Measurements from ENCODE around the gene CTCF. TPM values are rescaled to one million over a fixed set of nuclear protein-coding genes. Genes with fewer than 3 reads are reported as not detected.
A peak's percentile ranks its signal among the peaks of the same experiment; 100 is the strongest.

CTCF gene
- total RNA-seq, 2 donors from 2014 or later, result 61.3 to 74.6 TPM

DNA sequence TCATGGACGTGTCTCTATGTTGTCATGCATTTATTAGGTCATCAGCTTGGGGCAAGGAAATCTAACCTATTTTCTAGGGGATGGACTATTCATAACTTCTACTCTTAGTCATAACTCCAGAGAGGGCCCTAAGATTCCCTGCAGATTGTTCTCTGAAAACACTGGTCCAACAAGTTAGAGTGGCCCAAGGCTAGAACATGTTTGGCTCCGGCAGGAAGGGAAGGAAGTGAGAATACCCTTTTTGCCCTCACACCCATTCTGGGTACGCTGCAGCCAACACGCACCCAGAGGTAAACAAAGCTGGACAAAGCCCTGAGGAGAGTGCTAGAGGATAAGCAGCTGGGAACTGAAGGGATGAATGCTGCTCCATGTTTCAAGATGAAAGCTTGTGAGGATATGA is 114.2 kb downstream of the CTCF start:
- DNase-seq, result no peak
- Histone ChIP-seq H3K4me1 (ENCODE audit: control insufficient read depth, insufficient read depth, low read length) (no peaks in the 10 kb centered on the region), H3K9ac (ENCODE audit: extremely low read depth, low read length, poor library complexity, severe bottlenecking) (no peak overlapping the region), H3K4me3 (ENCODE audit: low read length) (no peak overlapping the region), H3K27ac (ENCODE audit: low read depth, low read length) (no peak overlapping the region), H3K9me3 (ENCODE audit: control insufficient read depth, low read length) (no peaks in the 10 kb centered on the region), H3K27me3 (ENCODE audit: control insufficient read depth, insufficient read depth, low read length, poor library complexity, severe bottlenecking) (no peaks in the 10 kb centered on the region), H3K36me3 (ENCODE audit: control insufficient read depth, insufficient read depth, low read length) (peaks cover 3% of the 10 kb centered on the region)
- Mint-ChIP-seq H3K27me3 (ENCODE audit: insufficient read depth) (no peaks in the 10 kb centered on the region), H3K4me1 (no peaks in the 10 kb centered on the region), H3K4me3 (no peak overlapping the region), H3K36me3 (ENCODE audit: low read depth) (peaks cover 12% of the 10 kb centered on the region), H3K9me3 (no peaks in the 10 kb centered on the region), H3K27ac (no peak overlapping the region)
- TF ChIP-seq, protein P1, sequence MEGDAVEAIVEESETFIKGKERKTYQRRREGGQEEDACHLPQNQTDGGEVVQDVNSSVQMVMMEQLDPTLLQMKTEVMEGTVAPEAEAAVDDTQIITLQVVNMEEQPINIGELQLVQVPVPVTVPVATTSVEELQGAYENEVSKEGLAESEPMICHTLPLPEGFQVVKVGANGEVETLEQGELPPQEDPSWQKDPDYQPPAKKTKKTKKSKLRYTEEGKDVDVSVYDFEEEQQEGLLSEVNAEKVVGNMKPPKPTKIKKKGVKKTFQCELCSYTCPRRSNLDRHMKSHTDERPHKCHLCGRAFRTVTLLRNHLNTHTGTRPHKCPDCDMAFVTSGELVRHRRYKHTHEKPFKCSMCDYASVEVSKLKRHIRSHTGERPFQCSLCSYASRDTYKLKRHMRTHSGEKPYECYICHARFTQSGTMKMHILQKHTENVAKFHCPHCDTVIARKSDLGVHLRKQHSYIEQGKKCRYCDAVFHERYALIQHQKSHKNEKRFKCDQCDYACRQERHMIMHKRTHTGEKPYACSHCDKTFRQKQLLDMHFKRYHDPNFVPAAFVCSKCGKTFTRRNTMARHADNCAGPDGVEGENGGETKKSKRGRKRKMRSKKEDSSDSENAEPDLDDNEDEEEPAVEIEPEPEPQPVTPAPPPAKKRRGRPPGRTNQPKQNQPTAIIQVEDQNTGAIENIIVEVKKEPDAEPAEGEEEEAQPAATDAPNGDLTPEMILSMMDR (conservative IDR thresholded peaks at IDR 0.05), result no peak
- 95 to 100% methylated on average over 1 to 4 of the region's 4 CpGs for WGBS, 2 experiments (ENCODE audit: insufficient coverage in 1 of 2, insufficient read length in 1 of 2)

- 91 to 95% methylated on average over 6 to 8 of the region's 8 CpGs for WGBS, 2 experiments (ENCODE audit: insufficient coverage in 1 of 2, insufficient read length in 1 of 2)
- peaks cover 12% of the 10 kb centered on the region for H3K36me3 Mint-ChIP-seq (ENCODE audit: low read depth)
- Histone ChIP-seq H3K4me1 (ENCODE audit: control insufficient read depth, insufficient read depth, low read length) (no peaks in the 10 kb centered on the region), H3K9ac (ENCODE audit: extremely low read depth, low read length, poor library complexity, severe bottlenecking) (no peak overlapping the region), H3K9me3 (ENCODE audit: control insufficient read depth, low read length) (no peaks in the 10 kb centered on the region), H3K27ac (ENCODE audit: low read depth, low read length) (no peak overlapping the region), H3K36me3 (ENCODE audit: control insufficient read depth, insufficient read depth, low read length) (peaks cover 3% of the 10 kb centered on the region), H3K27me3 (ENCODE audit: control insufficient read depth, insufficient read depth, low read length, poor library complexity, severe bottlenecking) (no peaks in the 10 kb centered on the region), H3K4me3 (ENCODE audit: low read length) (no peak overlapping the region)
- TF ChIP-seq, protein P1 (conservative IDR thresholded peaks at IDR 0.05), result no peak
- H3K9me3 Mint-ChIP-seq, result no peaks in the 10 kb centered on the region
- H3K27me3 Mint-ChIP-seq (ENCODE audit: insufficient read depth), result no peaks in the 10 kb centered on the region
- no peaks in the 10 kb centered on the region for H3K4me1 Mint-ChIP-seq
- DNase-seq, result peak; percentile 8
- H3K4me3 Mint-ChIP-seq, result no peak overlapping the region
- no peak overlapping the region for H3K27ac Mint-ChIP-seq
Measured at GRCh38 chr16:67676939-67677338, 114.6 kb downstream of the CTCF start.

DNA sequence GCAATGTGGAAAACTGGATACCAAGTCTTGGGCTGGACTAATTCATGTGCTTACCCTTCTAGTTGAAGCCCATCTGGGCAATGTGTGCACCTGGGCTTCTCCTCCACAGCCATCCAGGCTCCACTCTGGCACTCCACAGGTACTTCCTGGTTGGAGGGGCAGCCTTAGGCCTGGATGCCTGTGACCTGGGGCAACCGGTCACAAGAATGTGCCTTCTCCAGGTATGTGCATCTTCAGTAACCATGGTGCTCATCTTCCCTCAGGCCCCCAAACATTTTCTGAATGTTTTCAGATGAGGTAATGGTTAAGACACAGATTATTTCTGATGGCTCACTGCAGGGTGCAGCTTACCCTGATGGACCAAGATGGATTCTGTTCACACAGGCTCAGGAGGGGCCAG is 115.4 kb downstream of the CTCF start:
- peaks cover 3% of the 10 kb centered on the region for H3K36me3 ChIP-seq (ENCODE audit: control insufficient read depth, insufficient read depth, low read length)
- H3K9me3 ChIP-seq (ENCODE audit: control insufficient read depth, low read length), result no peaks in the 10 kb centered on the region
- peaks cover 12% of the 10 kb centered on the region for H3K36me3 Mint-ChIP-seq (ENCODE audit: low read depth)
- peak overlapping the region; percentile 84 for H3K27ac Mint-ChIP-seq
- no peak overlapping the region for H3K4me3 Mint-ChIP-seq
- no peak overlapping the region for H3K27ac ChIP-seq (ENCODE audit: low read depth, low read length)
- no peak overlapping the region for H3K9ac ChIP-seq (ENCODE audit: extremely low read depth, low read length, poor library complexity, severe bottlenecking)
- no peaks in the 10 kb centered on the region for H3K27me3 Mint-ChIP-seq (ENCODE audit: insufficient read depth)
- no peaks in the 10 kb centered on the region for H3K9me3 Mint-ChIP-seq
- peak; percentile 73 for DNase-seq
- WGBS, 2 experiments (ENCODE audit: insufficient coverage in 1 of 2, insufficient read length in 1 of 2), result 88 to 100% methylated on average over 1 of the region's 1 CpG
- H3K4me3 ChIP-seq (ENCODE audit: low read length), result no peak overlapping the region
- no peaks in the 10 kb centered on the region for H3K4me1 ChIP-seq (ENCODE audit: control insufficient read depth, insufficient read depth, low read length)
- no peaks in the 10 kb centered on the region for H3K27me3 ChIP-seq (ENCODE audit: control insufficient read depth, insufficient read depth, low read length, poor library complexity, severe bottlenecking)
- H3K4me1 Mint-ChIP-seq, result no peaks in the 10 kb centered on the region
- TF ChIP-seq, protein P1 (conservative IDR thresholded peaks at IDR 0.05), result no peak

All from endodermal cell (in vitro differentiated cells).